HEK293T (cell line): ENCODE measurements around the gene HOXA4.

Source experiments
- BHLHE40 ChIP-seq: fragments of 450-650 bp; IDR thresholded peaks from 2 replicates; pipeline ENCODE4 v1.6.1; 2016; ENCODE audit warnings: mild to moderate bottlenecking, moderate library complexity, borderline replicate concordance
- ELF4 ChIP-seq: fragments of 450-650 bp; IDR thresholded peaks from 2 replicates; pipeline ENCODE4 v1.6.1; 2017; ENCODE audit warnings: antibody characterized with exemption
- FOXK2 ChIP-seq: fragments of 450-650 bp; IDR thresholded peaks from 2 replicates; pipeline ENCODE4 v1.6.1; 2016; ENCODE audit warnings: mild to moderate bottlenecking
- FOXM1 ChIP-seq: fragments of 450-650 bp; IDR thresholded peaks from 2 replicates; pipeline ENCODE4 v1.6.1; 2017; ENCODE audit warnings: mild to moderate bottlenecking, borderline replicate concordance
- HDGF ChIP-seq: fragments of 450-650 bp; IDR thresholded peaks from 2 replicates; pipeline ENCODE4 v1.6.1; 2017; ENCODE audit warnings: antibody characterized with exemption, borderline replicate concordance
- L3MBTL2 ChIP-seq: fragments of 450-650 bp; conservative IDR thresholded peaks from 2 replicates; pipeline ENCODE4 v1.6.1; 2016; ENCODE audit warnings: mild to moderate bottlenecking
- NFRKB ChIP-seq: fragments of 450-650 bp; IDR thresholded peaks from 2 replicates; pipeline ENCODE4 v1.6.1; 2016; ENCODE audit warnings: mild to moderate bottlenecking, moderate library complexity
- SP1 ChIP-seq: fragments of 450-650 bp; IDR thresholded peaks from 2 replicates; pipeline ENCODE4 v1.6.1; 2017
- TARDBP ChIP-seq: fragments of 450-650 bp; IDR thresholded peaks from 2 replicates; pipeline ENCODE4 v1.6.1; 2016
- ZNF384 ChIP-seq: fragments of 450-650 bp; IDR thresholded peaks from 2 replicates; pipeline ENCODE4 v1.6.1; 2016

DNA sequence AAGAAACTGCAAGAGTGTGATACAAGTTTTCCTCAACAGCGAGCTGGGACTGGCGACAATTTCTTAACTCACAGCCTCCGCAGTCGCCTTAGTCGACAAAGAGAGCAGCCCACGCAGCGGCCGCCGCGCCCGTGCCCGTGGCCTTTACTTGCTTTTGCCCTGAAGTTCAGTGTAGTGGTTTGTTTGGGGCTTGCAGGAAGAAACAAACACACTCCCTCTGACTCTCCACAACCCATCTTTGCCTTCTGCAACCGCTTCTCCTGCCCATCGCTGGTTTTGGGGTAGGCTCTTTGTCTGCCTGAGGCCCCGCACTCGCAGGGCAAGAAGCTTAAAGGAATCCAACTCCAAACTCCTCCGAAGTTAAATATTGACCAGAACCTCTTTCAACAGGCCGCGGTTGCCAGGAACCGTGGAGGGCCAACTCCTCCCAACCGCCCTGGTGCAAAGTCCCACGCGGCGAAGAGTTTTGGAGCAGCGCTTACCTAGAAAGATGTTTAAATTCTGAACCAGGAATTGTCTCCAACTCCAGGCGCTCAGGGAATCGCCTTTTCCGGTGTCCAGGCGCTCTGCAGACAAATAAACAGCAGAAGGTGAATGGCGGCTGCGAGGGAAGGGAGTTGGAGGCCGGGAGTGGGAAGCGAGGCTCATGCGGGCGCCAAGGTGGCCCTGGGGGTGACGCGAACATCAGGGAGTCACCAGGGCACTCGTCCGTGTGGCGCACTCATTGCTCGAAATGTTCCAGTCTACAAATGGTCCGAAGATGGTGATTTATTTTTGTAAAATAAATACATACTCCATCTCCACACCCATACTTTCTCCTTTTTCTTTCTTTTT lies 8.3 kb downstream of the HOXA4 start:
- TF ChIP-seq L3MBTL2 (no peak), BHLHE40 (no peak), FOXM1 (no peak), TARDBP (no peak), SP1 (no peak), ZNF384 (no peak), HDGF (no peak), ELF4 (no peak), NFRKB (no peak), FOXK2 (no peak)
